ENCODE measurements around the gene EFL1.

GRCh38 chr15:82306791-82307713 is 44.5 kb upstream of the EFL1 start:
- TF ChIP-seq CTCF (conservative IDR thresholded peaks at IDR 0.05; ENCODE audit: low read length) (no peak), EZH2phosphoT487 (IDR thresholded peaks at IDR 0.05; ENCODE audit: borderline replicate concordance, low read depth, low read length) (no peak)

All from OCI-LY7 (cell line).